Suppressor macrophage (primary cell): Measurements from ENCODE around the gene GAL3ST2.
"Not testable (repeated sequence)": the region's sequence is repeated elsewhere in the genome, so short reads cannot be mapped to it uniquely, and the experiment has no call there.

Experiments used
- DNase-seq, 4 experiments: peaks; one replicate each; pipeline ENCODE4 v3.0.0-alpha.2; 2020 to 2022

Gene GAL3ST2

GRCh38 chr2:241795021-241795999 is 18.7 kb downstream of the GAL3ST2 start:
- peak in 1 of 4 experiments; percentile 1 for DNase-seq

DNA sequence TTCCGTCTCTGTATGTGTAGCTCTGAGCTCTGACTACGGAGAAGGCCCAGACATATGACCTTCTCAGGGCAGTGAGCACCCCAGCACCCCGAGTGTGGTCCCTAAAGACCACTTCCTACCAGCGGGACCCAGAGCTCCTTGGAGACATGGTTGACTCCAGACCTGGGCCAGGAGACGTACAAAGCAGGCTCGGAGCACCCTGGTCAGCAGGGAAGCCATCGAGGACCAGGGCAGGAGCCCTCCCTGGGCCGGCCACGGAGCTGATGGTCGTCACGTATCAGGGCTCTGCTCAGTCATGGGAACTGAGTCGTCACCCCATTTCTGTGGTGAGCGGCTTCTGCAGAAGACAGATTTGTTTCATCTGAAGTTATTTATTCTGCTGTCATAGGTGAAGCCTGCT is 19.6 kb downstream of the GAL3ST2 start:
- no peak for DNase-seq

DNA sequence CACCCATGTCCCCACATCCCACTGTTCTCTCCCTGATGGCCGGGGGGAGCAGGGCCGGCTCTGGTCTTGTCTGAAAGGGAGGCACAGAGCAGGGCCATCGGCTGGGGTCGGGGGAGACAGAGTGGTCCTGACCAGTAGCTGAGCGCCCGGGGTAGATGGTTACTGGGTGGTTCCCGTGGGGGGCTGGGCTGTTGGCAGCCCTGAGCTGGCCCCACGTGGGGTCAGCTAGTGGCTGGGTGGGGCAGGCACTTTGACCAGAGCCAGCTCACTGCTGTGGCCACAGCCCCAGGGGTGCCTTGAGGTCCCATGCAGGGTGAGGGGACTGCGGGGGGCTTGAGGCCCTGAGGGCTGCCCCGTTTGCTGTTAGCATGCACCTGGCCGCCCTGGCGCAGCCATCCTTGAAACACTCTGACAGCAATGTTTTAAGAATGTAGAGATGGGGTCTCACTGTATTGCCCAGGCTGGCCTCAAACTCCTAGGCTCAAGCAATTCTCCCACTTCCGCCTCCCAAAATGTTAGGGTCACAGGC is 20.1 kb downstream of the GAL3ST2 start:
- DNase-seq, result no peak

- no peak for DNase-seq
These were observed 20.9 kb downstream of the GAL3ST2 start for GRCh38 chr2:241797441-241798080.

- no peak for DNase-seq
These were observed 21.5 kb downstream of the GAL3ST2 start for GRCh38 chr2:241798081-241798630.

DNA sequence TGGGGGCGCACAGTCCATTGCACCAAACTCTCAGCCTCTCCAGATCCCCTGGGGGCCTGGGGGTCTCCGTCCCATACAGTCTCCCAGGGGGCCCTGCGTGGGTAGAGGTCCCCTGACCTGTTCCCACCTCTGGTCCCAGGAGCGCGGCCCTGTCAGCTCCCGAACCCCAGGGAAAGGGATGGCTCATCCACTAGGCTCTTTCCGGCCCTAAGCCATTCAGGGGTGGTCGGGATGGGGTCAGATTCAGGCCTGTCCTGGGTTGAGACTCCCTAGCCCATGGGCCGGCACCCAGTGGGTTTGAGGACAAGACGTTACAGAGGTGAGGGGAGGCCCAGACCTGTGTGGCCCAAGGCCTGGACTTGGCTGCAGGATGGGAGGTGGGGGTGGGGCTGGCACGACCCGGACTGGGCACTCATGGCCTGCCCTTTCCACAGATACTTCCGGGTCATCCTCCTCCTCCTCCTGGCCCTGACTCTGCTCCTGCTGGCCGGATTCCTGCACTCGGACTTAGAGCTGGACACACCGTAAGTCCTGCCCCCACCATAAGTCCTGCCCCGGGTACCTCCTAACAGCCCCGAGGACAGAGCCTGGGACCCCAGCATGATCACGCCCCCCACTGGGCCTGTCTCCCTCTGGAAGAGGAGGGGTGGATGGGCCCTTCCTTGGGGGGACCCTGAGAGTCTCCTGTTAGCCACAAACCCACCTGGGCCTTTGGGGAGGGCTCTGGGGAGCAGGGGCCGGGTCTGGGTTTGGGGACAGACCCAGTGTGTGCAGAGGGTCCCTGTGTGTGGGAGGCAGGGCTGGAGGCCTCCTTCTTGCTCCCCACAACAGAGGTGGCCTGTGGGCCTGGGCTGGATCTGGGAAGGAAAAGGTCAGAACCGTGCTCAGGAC is 22.3 kb downstream of the GAL3ST2 start:
- DNase-seq, result no peak

DNA sequence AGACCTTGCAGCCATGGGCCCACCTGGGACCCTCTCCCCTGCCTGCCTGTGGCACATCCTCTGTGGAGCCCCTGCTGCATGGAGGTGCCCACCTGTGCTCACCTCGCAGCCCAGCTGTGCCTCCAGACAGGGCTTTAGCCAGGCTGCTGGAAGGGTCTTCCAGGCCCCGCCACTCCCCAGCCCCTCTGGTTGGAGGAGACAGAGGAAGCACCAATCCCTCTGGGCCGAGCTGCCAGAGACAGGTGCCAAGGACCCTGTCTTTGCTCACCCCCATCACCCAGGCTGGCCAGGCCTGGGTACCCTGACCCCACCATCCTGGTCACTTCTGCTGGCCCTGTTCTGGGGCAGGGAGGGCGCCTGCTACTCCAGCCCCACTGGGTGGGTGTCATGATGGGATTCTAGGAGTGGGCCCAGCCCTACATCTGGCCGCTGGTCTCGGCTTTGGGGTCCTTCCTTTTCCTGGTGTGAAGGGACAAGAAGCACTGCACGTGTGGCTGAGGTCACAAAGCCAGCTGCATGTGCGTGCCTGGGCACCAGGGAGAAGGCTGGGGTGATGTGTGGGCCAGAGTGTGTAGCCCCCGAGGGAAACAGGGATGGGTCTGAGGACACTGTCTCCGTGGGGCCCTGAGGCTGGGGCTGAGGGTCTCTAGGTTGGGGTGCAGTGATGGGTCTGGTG is 23.0 kb downstream of the GAL3ST2 start:
- no peak for DNase-seq

DNA sequence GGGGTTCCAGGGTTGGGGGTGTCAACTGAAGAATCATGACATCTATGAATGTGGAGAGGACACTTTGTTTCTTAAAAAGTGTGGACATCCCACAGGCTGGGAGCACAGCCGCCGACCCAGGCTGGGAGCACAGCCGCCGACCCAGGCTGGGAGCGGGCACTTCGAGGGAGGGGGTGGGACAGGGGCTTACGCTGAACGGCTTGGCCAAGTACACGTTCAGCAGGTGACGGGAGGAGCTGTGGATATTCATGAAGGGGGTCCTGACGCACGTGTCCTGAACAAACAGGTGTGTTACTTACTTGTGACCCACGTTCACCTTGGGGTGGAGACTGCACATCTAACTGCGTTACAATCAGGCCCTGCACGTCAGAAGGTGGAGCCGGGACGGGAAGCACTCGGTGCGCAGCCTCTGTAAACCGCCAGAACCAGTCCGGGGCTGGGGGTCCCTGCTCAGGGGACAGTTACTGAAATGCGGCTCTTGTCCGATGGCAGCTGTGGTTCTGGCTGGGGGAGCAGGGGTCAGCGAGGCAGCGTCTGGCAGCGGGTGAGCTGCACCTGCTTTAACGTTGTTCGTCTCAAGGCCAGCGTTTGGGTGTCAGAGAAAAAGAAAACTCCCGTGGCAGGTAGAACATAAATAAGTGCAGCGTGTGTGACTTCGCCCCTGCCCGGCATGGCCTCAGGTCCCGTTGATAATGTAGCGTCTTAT is 23.7 kb downstream of the GAL3ST2 start:
- DNase-seq, result not testable (repeated sequence)

DNA sequence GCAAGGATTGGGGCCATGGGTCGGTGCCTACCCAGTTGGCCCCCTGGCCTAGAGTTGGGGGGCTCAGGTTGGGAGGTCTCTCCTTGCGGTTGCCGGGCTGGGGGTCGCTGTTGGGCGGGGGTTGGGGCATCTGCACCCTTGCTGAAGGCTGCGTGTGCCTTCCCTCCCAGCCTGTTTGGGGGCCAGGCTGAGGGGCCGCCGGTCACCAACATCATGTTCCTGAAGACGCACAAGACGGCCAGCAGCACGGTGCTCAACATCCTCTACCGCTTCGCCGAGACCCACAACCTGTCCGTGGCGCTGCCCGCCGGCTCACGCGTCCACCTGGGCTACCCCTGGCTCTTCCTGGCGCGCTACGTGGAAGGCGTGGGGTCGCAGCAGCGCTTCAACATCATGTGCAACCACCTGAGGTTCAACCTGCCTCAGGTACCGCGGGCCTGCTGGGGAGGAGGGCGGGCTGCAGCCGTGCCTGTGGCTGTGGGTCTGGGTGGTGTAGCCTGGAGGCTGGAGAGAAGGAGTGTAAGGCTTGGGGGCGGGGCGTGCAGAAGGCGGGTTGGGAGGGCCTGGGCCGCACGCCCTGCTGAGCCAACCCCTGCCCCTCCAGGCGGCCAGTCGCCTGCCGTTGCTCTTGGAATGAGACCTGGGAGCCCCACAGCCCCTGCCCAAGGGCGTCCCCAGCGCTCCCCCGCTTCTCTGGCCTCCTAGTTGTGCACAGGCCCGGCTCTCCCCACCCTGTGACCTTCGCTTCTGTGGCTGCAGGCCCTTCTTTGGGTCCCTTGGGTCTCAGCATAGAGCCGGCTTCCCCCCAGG is 25.2 kb downstream of the GAL3ST2 start:
- DNase-seq, result no peak

GRCh38 chr2:241802421-241803318 is 26.0 kb downstream of the GAL3ST2 start:
- no peak for DNase-seq

DNA sequence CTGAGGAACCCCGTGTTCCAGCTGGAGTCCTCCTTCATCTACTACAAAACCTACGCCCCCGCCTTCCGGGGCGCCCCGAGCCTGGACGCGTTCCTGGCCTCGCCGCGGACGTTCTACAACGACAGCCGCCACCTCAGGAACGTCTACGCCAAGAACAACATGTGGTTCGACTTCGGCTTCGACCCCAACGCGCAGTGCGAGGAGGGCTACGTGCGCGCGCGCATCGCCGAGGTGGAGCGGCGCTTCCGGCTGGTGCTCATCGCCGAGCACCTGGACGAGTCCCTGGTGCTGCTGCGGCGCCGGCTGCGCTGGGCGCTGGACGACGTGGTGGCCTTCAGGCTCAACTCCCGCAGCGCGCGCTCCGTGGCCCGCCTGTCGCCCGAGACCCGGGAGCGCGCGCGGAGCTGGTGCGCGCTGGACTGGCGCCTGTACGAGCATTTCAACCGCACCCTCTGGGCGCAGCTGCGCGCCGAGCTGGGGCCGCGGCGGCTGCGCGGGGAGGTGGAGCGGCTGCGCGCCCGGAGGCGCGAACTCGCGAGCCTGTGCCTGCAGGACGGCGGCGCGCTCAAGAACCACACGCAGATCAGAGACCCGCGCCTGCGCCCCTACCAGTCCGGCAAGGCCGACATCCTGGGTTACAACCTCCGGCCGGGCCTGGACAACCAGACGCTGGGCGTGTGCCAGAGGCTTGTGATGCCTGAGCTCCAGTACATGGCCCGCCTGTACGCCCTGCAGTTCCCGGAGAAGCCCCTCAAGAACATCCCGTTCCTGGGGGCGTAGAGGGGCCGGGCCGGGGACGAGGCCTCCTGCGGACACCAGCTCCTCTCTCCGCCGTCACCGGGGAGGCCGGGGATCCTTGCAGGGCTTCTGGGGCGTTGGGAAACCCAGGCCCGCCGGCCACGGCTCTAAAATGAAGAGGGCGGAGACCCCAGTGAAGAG is 27.0 kb downstream of the GAL3ST2 start:
- DNase-seq, result peak; percentile 35 to 65 (median 39)

- peak; percentile 34 to 65 (median 38) for DNase-seq
These were observed 28.0 kb downstream of the GAL3ST2 start for GRCh38 chr2:241804326-241805229.

DNA sequence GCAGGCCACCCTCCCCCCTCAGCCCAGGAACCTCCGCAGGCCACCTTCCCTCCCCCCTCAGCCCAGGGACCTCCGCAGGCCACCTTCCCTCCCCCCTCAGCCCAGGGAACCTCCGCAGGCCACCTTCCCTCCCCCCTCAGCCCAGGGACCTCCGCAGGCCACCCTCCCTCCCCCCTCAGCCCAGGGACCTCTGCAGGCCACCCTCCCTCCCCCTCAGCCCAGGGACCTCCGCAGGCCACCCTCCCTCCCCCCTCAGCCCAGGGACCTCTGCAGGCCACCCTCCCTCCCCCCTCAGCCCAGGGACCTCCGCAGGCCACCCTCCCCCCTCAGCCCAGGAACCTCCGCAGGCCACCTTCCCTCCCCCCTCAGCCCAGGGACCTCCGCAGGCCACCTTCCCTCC is 29.6 kb downstream of the GAL3ST2 start:
- DNase-seq, result not testable (repeated sequence)

- DNase-seq, result no peak
These were observed 31.6 kb downstream of the GAL3ST2 start for GRCh38 chr2:241808051-241808720.

DNA sequence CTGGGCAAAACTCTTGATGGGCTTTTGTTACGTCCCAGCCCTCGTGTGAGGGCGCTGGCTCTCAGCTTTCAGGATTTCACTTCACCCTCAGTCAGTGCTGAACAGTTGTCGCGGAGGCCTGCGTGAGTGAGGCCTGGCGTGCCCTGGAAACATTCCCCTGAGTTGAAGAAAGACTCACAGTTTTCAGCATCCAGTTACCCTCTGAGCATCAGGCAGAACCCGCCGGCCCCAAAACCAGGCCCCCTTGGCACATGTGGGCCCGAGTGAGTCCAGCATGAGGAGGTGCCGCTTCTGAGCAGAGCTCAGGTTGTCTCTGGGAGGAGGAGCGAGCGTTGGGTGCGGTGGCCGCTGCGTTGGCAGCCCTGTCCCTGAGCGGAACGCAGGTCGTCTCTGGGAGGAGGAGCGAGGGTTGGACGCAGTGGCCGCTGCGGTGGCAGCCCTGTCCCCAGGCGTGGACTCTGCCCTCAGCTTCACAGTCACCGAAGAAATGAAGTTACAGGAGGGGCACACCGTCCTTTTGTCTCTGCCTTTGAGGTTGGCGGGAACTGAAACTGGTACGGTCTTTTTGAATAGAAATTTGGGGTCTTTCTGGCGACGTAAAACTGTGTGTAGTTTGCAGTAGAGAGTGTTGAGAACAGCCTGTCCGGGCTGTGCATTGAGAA is 32.2 kb downstream of the GAL3ST2 start, which contains the start of gene NEU4:
TSS of gene NEU4 (plus strand) at position 473 of the 662 bp plus-strand sequence. CDS start 5,292 bp downstream, outside the sequence.
- no peak for DNase-seq
